Muscle of leg (tissue), 11 donors: Measurements from ENCODE around the gene WDR27. TPM values are rescaled to one million over a fixed set of nuclear protein-coding genes. Genes with fewer than 3 reads are reported as not detected.

ENCODE experiments used
- DNase-seq: peaks from one replicate; pipeline ENCODE4 v3.0.0; 2013
- H3K27ac ChIP-seq: one replicate; pipeline ENCODE4 v1.5.1; 2013; ENCODE audit warnings: mild to moderate bottlenecking, low read length, control low read depth
- H3K27me3 ChIP-seq: one replicate; pipeline ENCODE4 v1.6.1; 2013; ENCODE audit warnings: low read length; ENCODE audit not compliant: control insufficient read depth, insufficient read depth
- H3K36me3 ChIP-seq: one replicate; pipeline ENCODE4 v1.6.1; 2013; ENCODE audit warnings: low read length; ENCODE audit not compliant: control insufficient read depth, insufficient read depth
- H3K4me1 ChIP-seq: one replicate; pipeline ENCODE4 v1.6.1; 2013; ENCODE audit warnings: low read length; ENCODE audit not compliant: control insufficient read depth, insufficient read depth
- H3K4me3 ChIP-seq: one replicate; pipeline ENCODE4 v1.5.1; 2013; ENCODE audit warnings: low read length, control low read depth
- H3K9me3 ChIP-seq: replicated peaks from 2 replicates; pipeline ENCODE4 v1.6.1; 2013; ENCODE audit warnings: low read depth, low read length; ENCODE audit not compliant: control insufficient read depth
- WGBS: methylation state at CpG from one replicate; pipeline ENCODE4 v1.1.5; 2013; ENCODE audit warnings: missing lambda C conversion rate; ENCODE audit not compliant: insufficient coverage; 5-methylcytosine and 5-hydroxymethylcytosine counted together
- polyA plus RNA-seq, 8 donors: library from polyadenylated mRNA; unstranded; fragments of 120-200 nt; gene quantifications; one replicate each; pipeline versions ENCODE4 v1.2.1 to v1.2.3, GENCODE V29; 2013; ENCODE audit warnings: inconsistent platforms in 1 of 8, low replicate concordance in 1 of 8; ENCODE audit not compliant: insufficient read length in 8 of 8, insufficient read depth in 1 of 8
- total RNA-seq: library from RNA; stranded (reverse); fragments of 120-200 nt; gene quantifications from one replicate; pipeline ENCODE4 v1.2.4, GENCODE V29; 2013

Gene WDR27
- total and polyA plus RNA-seq, 9 donors: 21.5 to 49.4 (median 30.3) TPM

DNA sequence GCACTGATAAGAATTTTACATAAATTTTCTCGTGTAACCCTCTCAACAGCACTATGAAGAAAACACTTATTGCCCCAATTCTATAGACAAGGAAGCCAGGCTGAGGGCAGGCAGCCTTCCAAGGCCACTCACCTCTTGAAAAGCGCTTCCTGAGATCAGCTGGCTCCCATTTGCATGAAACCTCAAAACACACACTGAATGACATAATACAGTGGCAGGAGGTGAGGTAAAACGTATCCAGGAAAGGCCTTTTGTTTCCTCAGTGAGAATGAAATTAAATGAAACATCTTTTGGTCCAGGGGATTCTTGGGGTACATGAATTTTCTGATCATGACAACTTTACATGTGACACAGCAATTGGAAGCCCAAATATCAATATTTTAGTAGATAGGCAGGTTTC lies 112.5 kb downstream of the WDR27 start:
- H3K4me1 ChIP-seq: no peaks in the 10 kb centered on the region
- H3K27ac ChIP-seq: no peak overlapping the region
- 86% methylated on average over 1 of the region's 3 CpGs for WGBS
- H3K27me3 ChIP-seq: no peaks in the 10 kb centered on the region
- no peak overlapping the region for H3K4me3 ChIP-seq
- H3K36me3 ChIP-seq: no peaks in the 10 kb centered on the region
- no peak for DNase-seq
- no peaks in the 10 kb centered on the region for H3K9me3 ChIP-seq

DNA sequence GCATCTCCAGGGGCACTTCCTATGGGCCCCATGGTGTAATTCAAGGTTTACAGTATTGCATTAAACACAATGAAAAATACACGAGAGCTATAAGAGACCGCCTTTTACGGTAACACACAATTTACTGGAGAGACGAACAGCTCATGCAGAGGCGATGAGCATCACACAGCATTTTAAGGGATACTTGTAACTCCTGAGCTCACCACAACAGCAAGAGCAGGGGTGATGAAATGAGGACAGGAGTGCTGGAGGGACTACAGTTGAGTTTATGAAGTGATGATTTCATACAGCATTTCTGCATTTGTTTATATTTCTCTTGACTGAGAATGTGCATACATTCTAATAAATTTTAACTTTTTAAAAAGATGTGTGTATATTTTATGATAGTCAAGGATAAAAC lies 113.9 kb downstream of the WDR27 start:
- Histone ChIP-seq H3K36me3 (no peaks in the 10 kb centered on the region), H3K4me1 (no peaks in the 10 kb centered on the region), H3K27me3 (no peaks in the 10 kb centered on the region), H3K4me3 (no peak overlapping the region), H3K9me3 (no peaks in the 10 kb centered on the region), H3K27ac (no peak overlapping the region)
- WGBS: no CpG with 5 or more reads among the region's 5 CpGs
- no peak for DNase-seq

DNA sequence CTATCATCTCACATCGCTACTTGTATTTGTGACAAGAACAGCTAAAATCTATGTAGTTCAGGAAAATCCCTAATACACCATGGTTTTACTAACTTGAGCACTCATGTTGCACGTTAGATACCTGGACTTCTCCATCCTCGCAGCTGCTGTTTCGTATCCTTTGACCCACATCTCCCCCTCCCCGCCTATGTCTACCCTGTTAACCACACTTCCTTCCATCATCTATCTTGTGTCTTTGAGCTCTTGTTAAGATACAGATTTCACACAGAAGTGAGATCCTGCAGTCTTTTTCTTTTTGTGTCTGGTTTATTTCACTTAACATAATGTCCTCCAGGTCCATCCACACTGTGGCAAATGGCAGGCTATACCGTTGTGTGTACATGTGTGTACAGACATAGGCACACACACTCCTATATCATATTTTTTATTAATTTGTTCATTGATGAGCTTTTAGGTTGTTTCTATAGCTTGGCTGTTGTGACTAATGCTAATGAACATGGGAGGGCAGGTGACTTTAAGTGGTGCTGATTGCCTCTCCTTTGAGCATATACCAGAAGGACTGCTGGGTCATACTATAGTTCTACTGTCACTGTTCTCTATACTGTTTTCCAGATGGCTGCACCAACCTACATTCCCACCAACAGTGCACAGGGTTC lies 117.8 kb downstream of the WDR27 start:
- Histone ChIP-seq H3K9me3 (no peaks in the 10 kb centered on the region), H3K36me3 (no peaks in the 10 kb centered on the region), H3K27ac (no peak overlapping the region), H3K4me3 (no peak overlapping the region), H3K4me1 (no peaks in the 10 kb centered on the region), H3K27me3 (no peaks in the 10 kb centered on the region)
- WGBS: 94% methylated on average over 3 of the region's 6 CpGs
- no peak for DNase-seq

- Histone ChIP-seq H3K36me3 (no peaks in the 10 kb centered on the region), H3K27ac (no peak overlapping the region), H3K9me3 (no peaks in the 10 kb centered on the region), H3K4me3 (no peak overlapping the region), H3K27me3 (no peaks in the 10 kb centered on the region), H3K4me1 (no peaks in the 10 kb centered on the region)
- no CpG with 5 or more reads among the region's 7 CpGs for whole genome bisulfite sequencing
- no peak for DNase-seq
These were observed 122.3 kb downstream of the WDR27 start for GRCh38 chr6:169579407-169580111.

DNA sequence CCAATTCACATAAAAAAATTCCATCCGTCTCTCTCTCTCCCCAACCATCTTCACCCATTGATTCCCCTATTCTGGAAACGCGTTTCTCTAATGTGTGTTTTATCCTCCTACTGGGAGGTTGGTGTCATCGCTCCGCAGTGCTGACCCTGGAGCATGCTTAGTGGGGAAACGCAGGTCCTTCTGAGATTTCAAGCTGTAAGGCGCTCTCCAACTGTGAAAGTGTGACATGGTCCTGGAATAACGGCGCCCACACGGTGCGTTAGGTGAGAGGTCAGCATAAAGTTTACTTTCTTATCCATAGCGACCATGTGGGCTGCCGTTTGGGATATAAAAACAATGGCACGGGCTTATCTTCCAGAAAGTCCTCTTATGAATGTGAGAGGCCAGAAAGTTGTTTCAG lies 123.9 kb downstream of the WDR27 start:
- Histone ChIP-seq H3K9me3 (no peaks in the 10 kb centered on the region), H3K27me3 (no peaks in the 10 kb centered on the region), H3K4me1 (no peaks in the 10 kb centered on the region), H3K36me3 (peaks cover 2% of the 10 kb centered on the region), H3K27ac (no peak overlapping the region), H3K4me3 (no peak overlapping the region)
- WGBS: 74% methylated on average over 11 of the region's 14 CpGs
- DNase-seq: no peak

DNA sequence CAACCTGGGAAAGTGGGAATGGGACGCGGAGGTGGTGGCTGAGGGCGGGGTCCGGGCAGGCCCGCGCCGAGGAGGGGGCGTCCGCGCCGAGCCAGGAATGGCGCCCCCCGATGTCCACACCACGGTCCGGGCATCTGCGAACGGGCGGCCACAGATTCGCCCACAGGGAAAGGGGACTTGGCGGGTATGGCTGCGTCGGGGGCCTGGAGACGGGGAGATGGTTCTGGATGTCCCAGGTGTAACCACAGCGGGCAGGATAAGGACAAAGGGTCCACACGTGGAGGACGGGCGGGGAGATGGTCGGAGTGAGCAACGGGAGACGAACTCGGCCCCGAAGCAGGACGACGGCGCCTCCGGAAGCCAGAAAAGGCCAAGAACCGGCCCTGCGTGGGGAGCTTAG lies 124.6 kb downstream of the WDR27 start:
- no peak overlapping the region for H3K27ac ChIP-seq
- no peaks in the 10 kb centered on the region for H3K27me3 ChIP-seq
- DNase-seq: no peak
- H3K4me3 ChIP-seq: no peak overlapping the region
- WGBS: 78% methylated on average over 37 of the region's 38 CpGs
- H3K4me1 ChIP-seq: no peaks in the 10 kb centered on the region
- peaks cover 2% of the 10 kb centered on the region for H3K36me3 ChIP-seq
- H3K9me3 ChIP-seq: no peaks in the 10 kb centered on the region

DNA sequence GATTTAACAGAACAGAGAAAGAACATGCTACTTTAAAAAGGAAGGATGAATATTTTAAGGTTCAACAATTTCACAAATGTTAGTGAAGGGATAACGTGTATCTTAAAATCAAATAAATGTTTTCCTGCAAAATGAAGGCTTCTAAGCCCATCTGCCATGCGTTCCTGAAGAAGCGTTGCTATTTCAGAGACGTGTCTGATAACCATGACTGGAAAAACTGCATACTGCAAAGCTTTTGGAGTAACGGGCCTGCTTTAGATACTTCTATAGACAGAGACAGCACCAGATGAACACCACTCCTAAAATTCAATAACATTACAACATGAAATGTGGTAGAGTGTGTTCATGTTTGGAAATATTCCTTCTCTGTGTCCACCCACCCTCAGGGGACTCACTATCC lies 126.0 kb downstream of the WDR27 start:
- no peak overlapping the region for H3K4me3 ChIP-seq
- WGBS: 78% methylated on average over 3 of the region's 5 CpGs
- no peaks in the 10 kb centered on the region for H3K27me3 ChIP-seq
- peaks cover 2% of the 10 kb centered on the region for H3K36me3 ChIP-seq
- H3K9me3 ChIP-seq: no peaks in the 10 kb centered on the region
- no peak overlapping the region for H3K27ac ChIP-seq
- no peak for DNase-seq
- no peaks in the 10 kb centered on the region for H3K4me1 ChIP-seq

DNA sequence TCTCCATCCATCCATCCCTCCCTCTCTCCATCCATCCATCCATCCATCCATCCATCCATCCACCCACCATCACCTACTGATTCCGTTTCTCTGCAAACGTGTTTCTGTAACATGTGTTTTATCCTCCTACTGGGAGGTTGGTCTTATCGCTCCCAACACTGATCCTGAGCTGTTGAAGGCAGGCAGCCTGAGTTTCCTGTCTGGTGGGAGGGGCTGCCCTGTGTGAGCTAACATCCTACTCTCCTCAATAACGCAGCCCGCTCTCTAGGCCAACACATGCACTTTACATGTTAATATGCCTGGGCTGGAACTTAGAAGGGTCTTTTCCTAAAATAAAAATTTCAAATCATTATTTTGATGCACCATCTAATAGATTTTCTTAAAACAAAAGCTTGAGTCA lies 126.5 kb downstream of the WDR27 start:
- WGBS: 80% methylated on average over 1 of the region's 5 CpGs
- Histone ChIP-seq H3K4me3 (no peak overlapping the region), H3K27ac (no peak overlapping the region), H3K27me3 (no peaks in the 10 kb centered on the region), H3K4me1 (no peaks in the 10 kb centered on the region), H3K36me3 (peaks cover 2% of the 10 kb centered on the region), H3K9me3 (no peaks in the 10 kb centered on the region)
- no peak for DNase-seq

- DNase-seq: no peak
- 89% methylated on average over 9 of the region's 13 CpGs for WGBS
- no peaks in the 10 kb centered on the region for H3K4me1 ChIP-seq
- peaks cover 5% of the 10 kb centered on the region for H3K36me3 ChIP-seq
- no peak overlapping the region for H3K4me3 ChIP-seq
- H3K9me3 ChIP-seq: no peaks in the 10 kb centered on the region
- H3K27me3 ChIP-seq: no peaks in the 10 kb centered on the region
- H3K27ac ChIP-seq: no peak overlapping the region
These were observed 127.4 kb downstream of the WDR27 start for GRCh38 chr6:169574420-169574819.

- WGBS: 50% methylated on average over 2 of the region's 5 CpGs
- no peak overlapping the region for H3K27ac ChIP-seq
These were observed 127.9 kb downstream of the WDR27 start for GRCh38 chr6:169573883-169574282.

More at GRCh38 chr6:169573883-169574282, 127.9 kb downstream of the WDR27 start:
- H3K4me3 ChIP-seq: no peak overlapping the region
- H3K27me3 ChIP-seq: no peaks in the 10 kb centered on the region
- peaks cover 5% of the 10 kb centered on the region for H3K36me3 ChIP-seq
- peak; percentile 56 for DNase-seq
- no peaks in the 10 kb centered on the region for H3K4me1 ChIP-seq
- H3K9me3 ChIP-seq: no peaks in the 10 kb centered on the region
